Right atrium auricular region (tissue), 2 donors: Measurements from ENCODE around the gene HCFC2. TPM values are rescaled to one million over a fixed set of nuclear protein-coding genes. Genes with fewer than 3 reads are reported as not detected.
A peak's percentile ranks its signal among the peaks of the same experiment; 100 is the strongest.
"Not testable (repeated sequence)": the region's sequence is repeated elsewhere in the genome, so short reads cannot be mapped to it uniquely, and the experiment has no call there.

Experiments
- DNase-seq: peaks from one replicate; pipeline ENCODE4 v3.0.0-alpha.2; 2019; ENCODE audit warnings: low spot score
- H3K27ac ChIP-seq, 2 donors: fragments of 200-600 bp; sonication (generic); 1 replicate in 1 of 2; 2 replicates in 1 of 2; pipeline ENCODE4 v1.5.1; 2016 to 2019
- H3K27me3 ChIP-seq, 2 donors: fragments of 200-600 bp; sonication (generic); one replicate each; pipeline versions ENCODE4 v1.5.1 to v1.6.0; 2017 to 2019
- H3K36me3 ChIP-seq: fragments of 200-600 bp; sonication (generic); one replicate; pipeline ENCODE4 v1.5.1; 2016
- H3K4me1 ChIP-seq, 2 donors: fragments of 200-600 bp; sonication (generic); one replicate each; pipeline versions ENCODE4 v1.5.1 to v1.6.0; 2017 to 2019
- H3K4me3 ChIP-seq, 2 donors: fragments of 200-600 bp; sonication (generic); 1 replicate in 1 of 2; 2 replicates in 1 of 2; pipeline ENCODE4 v1.5.1; 2017 to 2019; ENCODE audit warnings: mild to moderate bottlenecking in 1 of 2, moderate library complexity in 1 of 2
- H3K9me3 ChIP-seq, 2 donors: fragments of 200-600 bp; sonication (generic); one replicate each; pipeline ENCODE4 v1.5.1; 2019
- total RNA-seq, 2 donors: library from RNA; depleted of rRNA; stranded (reverse); fragments of >200 nt; gene quantifications; one replicate each; pipeline ENCODE4 v1.1.0, GENCODE V29; 2016
- TF ChIP-seq, protein P1 (sequence below), 2 donors: fragments of 200-600 bp; sonication (generic); IDR thresholded peaks; one replicate each; pipeline ENCODE4 v1.5.1; 2019; ENCODE audit warnings: antibody characterized with exemption in 2 of 2

Gene HCFC2
- total RNA-seq, 2 donors from 2014 or later, result 6.4 to 8.1 TPM

GRCh38 chr12:104109446-104110271, 45.3 kb downstream of the HCFC2 start:
- no peak overlapping the region for H3K27ac ChIP-seq
- no peaks in the 10 kb centered on the region for H3K36me3 ChIP-seq

DNA sequence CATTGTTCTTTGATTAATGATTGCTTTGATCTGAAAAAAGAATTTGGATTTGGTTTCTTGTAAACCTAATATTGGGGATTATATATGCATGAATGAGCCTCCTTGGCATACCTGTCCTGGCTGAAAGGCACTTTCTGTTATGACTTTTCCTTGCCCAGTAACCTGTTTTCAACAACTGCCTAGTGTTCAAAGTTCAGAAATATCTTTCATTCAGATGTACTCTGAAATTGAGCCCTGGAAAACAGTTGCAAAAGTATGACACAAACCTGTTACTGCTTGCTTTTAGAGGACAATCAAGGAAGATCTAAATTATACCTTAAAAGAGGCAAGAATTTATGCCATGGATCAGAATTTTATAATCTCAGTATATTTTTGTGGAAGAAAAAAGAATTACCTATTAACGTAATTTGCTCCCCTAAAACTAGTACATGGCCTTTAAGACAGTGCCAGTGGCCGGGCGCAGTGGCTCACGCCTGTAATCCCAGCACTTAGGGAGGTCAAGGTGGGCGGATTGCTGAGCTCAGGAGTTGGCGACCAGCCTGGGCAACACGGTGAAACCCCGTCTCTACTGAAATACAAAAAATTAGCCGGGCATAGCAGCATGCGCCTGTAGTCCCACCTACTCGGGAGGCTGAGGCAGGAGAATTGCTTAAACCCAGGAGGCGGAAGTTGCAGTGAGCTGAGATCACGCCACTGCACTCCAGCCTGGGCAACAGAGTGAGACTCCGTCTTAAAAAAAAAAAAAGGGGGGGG, 50.7 kb downstream of the HCFC2 start:
- not testable (repeated sequence) for H3K9me3 ChIP-seq, H3K27ac ChIP-seq, H3K4me3 ChIP-seq, H3K4me1 ChIP-seq, H3K27me3 ChIP-seq, DNase-seq
- H3K36me3 ChIP-seq, result peaks cover 31% of the 10 kb centered on the region

More at GRCh38 chr12:104109446-104110271, 45.3 kb downstream of the HCFC2 start:
- DNase-seq, result no peak
- H3K27me3 ChIP-seq, result no peaks in the 10 kb centered on the region
- peaks cover 0 to 7% of the 10 kb centered on the region in 2 donors for H3K4me1 ChIP-seq
- no peaks in the 10 kb centered on the region for H3K9me3 ChIP-seq
- H3K4me3 ChIP-seq, result no peak overlapping the region
- TF ChIP-seq, protein P1, sequence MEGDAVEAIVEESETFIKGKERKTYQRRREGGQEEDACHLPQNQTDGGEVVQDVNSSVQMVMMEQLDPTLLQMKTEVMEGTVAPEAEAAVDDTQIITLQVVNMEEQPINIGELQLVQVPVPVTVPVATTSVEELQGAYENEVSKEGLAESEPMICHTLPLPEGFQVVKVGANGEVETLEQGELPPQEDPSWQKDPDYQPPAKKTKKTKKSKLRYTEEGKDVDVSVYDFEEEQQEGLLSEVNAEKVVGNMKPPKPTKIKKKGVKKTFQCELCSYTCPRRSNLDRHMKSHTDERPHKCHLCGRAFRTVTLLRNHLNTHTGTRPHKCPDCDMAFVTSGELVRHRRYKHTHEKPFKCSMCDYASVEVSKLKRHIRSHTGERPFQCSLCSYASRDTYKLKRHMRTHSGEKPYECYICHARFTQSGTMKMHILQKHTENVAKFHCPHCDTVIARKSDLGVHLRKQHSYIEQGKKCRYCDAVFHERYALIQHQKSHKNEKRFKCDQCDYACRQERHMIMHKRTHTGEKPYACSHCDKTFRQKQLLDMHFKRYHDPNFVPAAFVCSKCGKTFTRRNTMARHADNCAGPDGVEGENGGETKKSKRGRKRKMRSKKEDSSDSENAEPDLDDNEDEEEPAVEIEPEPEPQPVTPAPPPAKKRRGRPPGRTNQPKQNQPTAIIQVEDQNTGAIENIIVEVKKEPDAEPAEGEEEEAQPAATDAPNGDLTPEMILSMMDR (IDR thresholded peaks at IDR 0.05), result peak in 1 of 2 donors; percentile 0

GRCh38 chr12:104115587-104115975, 51.2 kb downstream of the HCFC2 start:
- Histone ChIP-seq H3K27me3 (no peaks in the 10 kb centered on the region), H3K36me3 (peaks cover 37% of the 10 kb centered on the region), H3K4me3 (no peak overlapping the region), H3K4me1 (peaks cover 0 to 7% of the 10 kb centered on the region in 2 donors), H3K27ac (no peak overlapping the region), H3K9me3 (no peaks in the 10 kb centered on the region)
- TF ChIP-seq, protein P1 (IDR thresholded peaks at IDR 0.05), result no peak
- DNase-seq, result no peak

DNA sequence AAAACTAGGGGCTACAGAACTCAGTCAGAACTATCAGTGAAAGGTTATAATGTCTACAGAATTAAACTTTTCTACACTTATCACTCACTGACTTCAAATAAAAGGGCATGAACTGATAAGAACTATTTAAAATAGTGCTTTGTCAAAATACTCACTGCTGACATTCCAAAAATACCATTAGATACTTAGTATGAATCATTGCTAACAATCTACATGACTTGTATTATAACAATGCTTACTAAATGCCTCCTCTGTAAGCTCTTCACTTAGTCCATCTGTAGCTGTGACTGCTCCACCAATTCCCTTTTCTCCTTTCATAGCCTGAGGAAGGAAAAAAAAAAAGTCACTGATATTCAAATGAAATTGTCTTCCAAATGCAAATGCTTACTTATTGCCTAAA, 56.7 kb downstream of the HCFC2 start:
- Histone ChIP-seq H3K4me1 (peaks cover 0 to 9% of the 10 kb centered on the region in 2 donors), H3K27ac (peak overlapping the region in 1 of 2 donors; percentile 50), H3K36me3 (peaks cover 80% of the 10 kb centered on the region), H3K9me3 (no peaks in the 10 kb centered on the region), H3K27me3 (no peaks in the 10 kb centered on the region), H3K4me3 (no peak overlapping the region)
- TF ChIP-seq, protein P1 (IDR thresholded peaks at IDR 0.05), result no peak
- DNase-seq, result no peak

DNA sequence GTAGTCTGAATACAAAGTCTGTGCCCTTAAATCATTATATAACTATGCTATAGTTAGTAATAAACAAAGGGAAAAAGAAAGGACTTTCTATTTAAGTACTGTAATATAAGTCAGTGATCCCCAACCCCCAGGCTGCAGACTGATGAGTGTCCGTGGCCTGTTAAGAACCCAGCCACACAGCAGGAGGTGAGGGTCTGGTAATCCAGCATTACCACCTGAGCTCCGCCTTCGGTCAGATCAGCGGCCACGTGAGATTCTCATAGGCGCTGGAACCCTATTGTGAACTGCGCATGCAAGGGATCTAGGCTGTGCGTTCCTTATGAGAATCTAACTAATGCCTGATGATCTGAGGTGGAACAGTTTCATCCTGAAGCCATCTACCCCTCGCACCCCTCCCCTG, 58.0 kb downstream of the HCFC2 start:
- Histone ChIP-seq H3K9me3 (no peaks in the 10 kb centered on the region), H3K27ac (no peak overlapping the region), H3K4me3 (no peak overlapping the region), H3K36me3 (peaks cover 84% of the 10 kb centered on the region), H3K4me1 (peaks cover 0 to 7% of the 10 kb centered on the region in 2 donors), H3K27me3 (no peaks in the 10 kb centered on the region)
- TF ChIP-seq, protein P1 (IDR thresholded peaks at IDR 0.05), result no peak
- DNase-seq, result no peak

DNA sequence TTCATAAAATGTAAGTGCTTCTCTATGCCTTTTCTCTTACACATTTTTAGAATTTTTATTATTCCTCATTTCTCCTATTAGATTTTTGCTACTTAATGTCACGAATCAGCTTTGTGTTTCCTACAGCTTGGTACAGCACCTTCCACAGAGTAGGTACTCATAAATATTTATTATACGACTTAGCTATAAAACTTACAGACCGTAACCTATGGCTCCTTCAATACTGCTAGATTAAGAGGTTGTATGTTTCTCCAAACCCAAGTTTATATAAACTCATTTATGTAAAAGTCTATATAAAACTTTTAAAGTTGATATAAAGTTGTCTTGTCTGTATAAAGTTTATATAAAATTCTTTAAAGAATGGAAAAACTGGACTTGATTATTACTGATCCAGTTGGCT, 62.2 kb downstream of the HCFC2 start:
- H3K4me3 ChIP-seq, result no peak overlapping the region
- peaks cover 0 to 8% of the 10 kb centered on the region in 2 donors for H3K4me1 ChIP-seq
- H3K27me3 ChIP-seq, result no peaks in the 10 kb centered on the region
- H3K36me3 ChIP-seq, result peaks cover 80% of the 10 kb centered on the region
- DNase-seq, result no peak
- H3K27ac ChIP-seq, result no peak overlapping the region
- TF ChIP-seq, protein P1 (IDR thresholded peaks at IDR 0.05), result no peak
- no peaks in the 10 kb centered on the region for H3K9me3 ChIP-seq
